Endothelial cell of umbilical vein (primary cell): ENCODE data around the gene ANKAR. TPM values are rescaled to one million over a fixed set of nuclear protein-coding genes. Genes with fewer than 3 reads are reported as not detected.

Experiments
- Bru-seq: library from RNA; stranded (reverse); fragments of 400-500 nt; gene quantifications from one replicate; lab custom pipeline; 2021; lab: Mats Ljungman, UMichigan
- BruChase-seq, 2 experiments: library from RNA; stranded (reverse); fragments of 400-500 nt; gene quantifications; one replicate each; lab custom pipeline; 2021; lab: Mats Ljungman, UMichigan
- BruUV-seq: library from RNA; stranded (reverse); fragments of 400-500 nt; replicated peaks from 2 replicates; lab custom pipeline; 2021; lab: Mats Ljungman, UMichigan
- CTCF ChIA-PET: fragments of 300-600, 350-600 bp; sonication (Branson Sonifier 250); formaldehyde crosslinking; loops from one replicate; lab custom pipeline; 2021; ENCODE audit warnings: antibody characterized with exemption, inconsistent platforms; lab: Charles Lee
- POLR2A ChIA-PET: fragments of 300-600, 350-600 bp; sonication (Branson Sonifier 250); formaldehyde crosslinking; loops from one replicate; lab custom pipeline; 2021; ENCODE audit warnings: antibody characterized with exemption, inconsistent platforms; lab: Charles Lee
- DNase-seq: peaks from one replicate; pipeline ENCODE4 v3.0.0-alpha.2; 2011; ENCODE audit warnings: low read depth, low spot score
- FAIRE-seq: peaks from 2 replicates; lab custom pipeline; 2011; peaks lifted over from hg19 to GRCh38; lab: Jason Lieb, UNC
- H2AFZ ChIP-seq: 2 replicates; pipeline ENCODE4 v1.6.0; 2012; ENCODE audit warnings: low read depth, low read length, control low read depth, inconsistent platforms
- H3K27ac ChIP-seq: 2 replicates; pipeline ENCODE4 v1.5.1; 2011; ENCODE audit warnings: low read depth, mild to moderate bottlenecking, control low read depth, low read length, moderate library complexity; ENCODE audit not compliant: insufficient read depth
- H3K27me3 ChIP-seq, 2 experiments: 2 replicates each; pipeline versions ENCODE4 v1.6.0 to v1.6.1; 2011; ENCODE audit warnings: low read length in 2 of 2, mixed read lengths in 1 of 2; ENCODE audit not compliant: control insufficient read depth in 2 of 2, insufficient read depth in 2 of 2
- H3K36me3 ChIP-seq, 2 experiments: 2 replicates in 1 of 2; 3 replicates in 1 of 2; pipeline ENCODE4 v1.5.1; 2011; ENCODE audit warnings: low read length in 2 of 2, mild to moderate bottlenecking in 1 of 2, moderate library complexity in 1 of 2; ENCODE audit not compliant: control insufficient read depth in 2 of 2, insufficient read depth in 2 of 2; ENCODE audit errors: extremely low read depth in 1 of 2
- H3K4me1 ChIP-seq: 3 replicates; pipeline ENCODE4 v1.5.1; 2011; ENCODE audit warnings: mild to moderate bottlenecking, low read length; ENCODE audit not compliant: control insufficient read depth, insufficient read depth; ENCODE audit errors: extremely low read depth
- H3K4me2 ChIP-seq: 2 replicates; pipeline ENCODE4 v1.6.1; 2011; ENCODE audit warnings: low read length, control low read depth, mixed read lengths; ENCODE audit not compliant: insufficient read depth
- H3K4me3 ChIP-seq, 3 experiments: fragments of 200-600 bp in 1 of 3; sonication (generic), shearing (Covaris generic) in 1 of 3; replicated peaks in 1 of 3; 2 replicates each; pipeline ENCODE4 v1.5.1; 2011 to 2016; ENCODE audit warnings: control low read depth in 3 of 3, low read length in 3 of 3, mild to moderate bottlenecking in 2 of 3, inconsistent platforms in 1 of 3, low read depth in 1 of 3, moderate library complexity in 1 of 3; ENCODE audit not compliant: insufficient read depth in 1 of 3
- H3K79me2 ChIP-seq: 2 replicates; pipeline ENCODE4 v1.6.0; 2012; ENCODE audit warnings: low read length, inconsistent platforms; ENCODE audit not compliant: control insufficient read depth, insufficient read depth
- H3K9ac ChIP-seq: replicated peaks from 2 replicates; pipeline ENCODE3; 2011; ENCODE audit warnings: low read length, control low read depth; ENCODE audit not compliant: insufficient read depth; ENCODE audit errors: extremely low read depth
- H3K9me1 ChIP-seq: replicated peaks from 3 replicates; pipeline ENCODE4 v1.6.0; 2011; ENCODE audit warnings: mild to moderate bottlenecking, low read length; ENCODE audit not compliant: control insufficient read depth, insufficient read depth; ENCODE audit errors: extremely low read depth
- H3K9me3 ChIP-seq: replicated peaks from 2 replicates; pipeline ENCODE4 v1.5.1; 2012; ENCODE audit warnings: low read length, inconsistent platforms; ENCODE audit not compliant: control insufficient read depth, insufficient read depth
- H4K20me1 ChIP-seq: replicated peaks from 2 replicates; pipeline ENCODE3; 2011; ENCODE audit warnings: mild to moderate bottlenecking, low read length; ENCODE audit not compliant: control insufficient read depth, insufficient read depth; ENCODE audit errors: extremely low read depth
- CTCF ChIP-seq, 2 donors: IDR thresholded peaks; 1 replicate in 1 of 2; 2 replicates in 1 of 2; pipeline ENCODE4 v1.5.1; 2011; ENCODE audit warnings: low read length in 2 of 2, mild to moderate bottlenecking in 2 of 2, moderate library complexity in 2 of 2, control low read depth in 1 of 2, inconsistent platforms in 1 of 2, low read depth in 1 of 2; ENCODE audit not compliant: insufficient read depth in 1 of 2; ENCODE audit errors: extremely low read depth in 1 of 2
- EZH2 ChIP-seq: IDR thresholded peaks from 2 replicates; pipeline ENCODE4 v1.6.1; 2012; ENCODE audit warnings: borderline replicate concordance, low read depth, mild to moderate bottlenecking, moderate library complexity, low read length, inconsistent platforms; ENCODE audit not compliant: severe bottlenecking
- FOS ChIP-seq: IDR thresholded peaks from 2 replicates; pipeline ENCODE4 v1.6.1; 2011; ENCODE audit warnings: mild to moderate bottlenecking, low read length, moderate library complexity, borderline replicate concordance; ENCODE audit not compliant: insufficient read depth
- GATA2 ChIP-seq: IDR thresholded peaks from 2 replicates; pipeline ENCODE4 v1.7.0; 2011; ENCODE audit warnings: low read depth, mild to moderate bottlenecking, moderate library complexity, mixed read lengths, low read length; ENCODE audit not compliant: insufficient read length, insufficient read depth
- JUN ChIP-seq: IDR thresholded peaks from 2 replicates; pipeline ENCODE4 v1.6.1; 2011; ENCODE audit warnings: borderline replicate concordance, low read depth; ENCODE audit not compliant: insufficient read length, insufficient read depth
- MYC ChIP-seq: IDR thresholded peaks from one replicate; pipeline ENCODE4 v1.6.1; 2011; ENCODE audit warnings: mild to moderate bottlenecking, low read depth, low read length
- POLR2A ChIP-seq: IDR thresholded peaks from 2 replicates; pipeline ENCODE4 v1.6.1; 2012; ENCODE audit warnings: low read depth, mild to moderate bottlenecking, control low read depth, low read length
- POLR2AphosphoS5 ChIP-seq: IDR thresholded peaks from 2 replicates; pipeline ENCODE4 v1.6.1; 2012; ENCODE audit warnings: low read depth, mild to moderate bottlenecking, control low read depth, low read length, moderate library complexity; ENCODE audit not compliant: insufficient read depth
- dilution Hi-C: fragments of 300-500 bp; cut with MboI; formaldehyde crosslinking; loops from one replicate; pipeline ENCODE4 v1.15.0; 2019; ENCODE audit warnings: low sequenced_read_pairs; ENCODE audit not compliant: extremely low pct_ligation_motif_present
- intact Hi-C: fragments of 100-400 bp; cut with micrococcal nuclease; formaldehyde crosslinking; loops from one replicate; pipeline ENCODE4 v1.10.0; 2022
- long read RNA-seq: library from polyadenylated mRNA; stranded (forward); transcript quantifications from one replicate; pipeline ENCODE4 v2.0.0, GENCODE V29; 2021
- polyA minus RNA-seq, 3 experiments: library from RNA; depleted of rRNA, polyadenylated mRNA; stranded (reverse); fragments of >200 nt; gene quantifications; 1 replicate in 1 of 3; 2 replicates in 2 of 3; pipeline ENCODE4 v1.2.3, GENCODE V29; 2011
- polyA plus RNA-seq, 4 experiments: library from polyadenylated mRNA; depleted of rRNA in 3 of 4; stranded (reverse) in 3 of 4; unstranded in 1 of 4; fragments of >200 nt; gene quantifications; 2 replicates each; pipeline versions ENCODE4 v1.2.1 to v1.2.3, GENCODE V29; 2011 to 2012; ENCODE audit warnings: missing spikeins in 1 of 4
- total RNA-seq: library from RNA; stranded (reverse); gene quantifications from 2 replicates; pipeline ENCODE4 v1.2.3, GENCODE V29; 2021

Gene ANKAR
- 4.3 and 4.5 TPM in 2 replicates for total RNA-seq
- polyA plus RNA-seq, result 1.0 and 1.3 TPM in 2 replicates
- polyA plus RNA-seq (2011; cell fraction: cytosol; rRNA removed), result 0.97 and 1.0 TPM in 2 replicates
- 5.7 and 7.5 TPM in 2 replicates for polyA plus RNA-seq (2011; cell fraction: nucleus; rRNA removed)
- polyA plus RNA-seq (2012), result 1.6 and 1.7 TPM in 2 replicates
- polyA minus RNA-seq, result 3.9 and 4.4 TPM in 2 replicates
- polyA minus RNA-seq (2011; cell fraction: cytosol; rRNA and poly(A)+ RNA removed), result 0.51 TPM
- 18.1 and 18.4 TPM in 2 replicates for polyA minus RNA-seq (2011; cell fraction: nucleus; rRNA and poly(A)+ RNA removed)
- percentile 64 among the genes with signal in this experiment for Bru-seq, nascent RNA
- BruChase-seq, experiment 1, labeled RNA remaining after a 6-hour chase, result percentile 53 among the genes with signal in this experiment
- percentile 56 among the genes with signal in this experiment for BruChase-seq, experiment 2, labeled RNA remaining after a 2-hour chase
- long read RNA-seq, partial matches to known transcripts, result 0 of 3 reads
- long read RNA-seq, other reads (novel, unspliced or antisense), result 3 of 3 reads

GRCh38 chr2:189674374-189675112 is at the start of gene ANKAR:
Gene ANKAR, plus strand, starts transcription at chr2:189674670. Its CDS starts 1,821 bp downstream, at chr2:189676491.
- POLR2A ChIA-PET, result no interaction called here
- dilution Hi-C loops (no loop called here), intact Hi-C loops (loop anchor here (1.0 kb wide), 5 partner anchors 11 to 110 kb away; partner anchors contain the start of genes ASNSD1, ORMDL1 and PMS1)
- H3K4me1 ChIP-seq, result peaks cover 14% of the 10 kb centered on the region
- H3K36me3 ChIP-seq, result no peaks in the 10 kb centered on the region
- peak within 1 kb of the TSS; percentile 100 for H2AFZ ChIP-seq
- peak within 1 kb of the TSS; percentile 99 for H3K9ac ChIP-seq
- DNase-seq, result peak; percentile 95
- H3K79me2 ChIP-seq, result no peaks in the 10 kb centered on the region
- no peaks in the 10 kb centered on the region for H3K9me1 ChIP-seq
- H3K4me2 ChIP-seq, result peak within 1 kb of the TSS; percentile 100
- peak; percentile 69 for FAIRE-seq
- peak within 1 kb of the TSS; percentile 95 for H3K27ac ChIP-seq
- no peaks in the 10 kb centered on the region for H3K27me3 ChIP-seq
- no peak for TF ChIP-seq FOS
- TF ChIP-seq JUN, result no peak
- no peak for TF ChIP-seq MYC
- TF ChIP-seq POLR2A, result peak; percentile 95
- TF ChIP-seq GATA2, result no peak
- peak; percentile 91 to 99 for TF ChIP-seq CTCF (IDR thresholded peaks at IDR 0.05; ENCODE audit: extremely low read depth in 1 of 2, insufficient read depth in 1 of 2, low read depth in 1 of 2, low read length in 2 of 2)
- peak; percentile 85 for TF ChIP-seq POLR2AphosphoS5
- no peak for TF ChIP-seq EZH2
- H3K4me3 ChIP-seq, result peak within 1 kb of the TSS; percentile 54 to 92 (median 92)
- BruUV-seq, result TSS peak; percentile 66
- CTCF ChIA-PET, result interaction anchor here (0.6 to 5.8 kb wide), 11 partner anchors 10 to 397 kb away, joined by 3 to 42 read pairs (median 10); partner anchors contain the start of genes ASNSD1 and OSGEPL1
- no peaks in the 10 kb centered on the region for H3K9me3 ChIP-seq
- no peaks in the 10 kb centered on the region for H4K20me1 ChIP-seq
